ENCODE data around the gene TMOD1.
"Not testable (repeated sequence)": the region's sequence is repeated elsewhere in the genome, so short reads cannot be mapped to it uniquely, and the experiment has no call there.

TMOD1 gene

DNA sequence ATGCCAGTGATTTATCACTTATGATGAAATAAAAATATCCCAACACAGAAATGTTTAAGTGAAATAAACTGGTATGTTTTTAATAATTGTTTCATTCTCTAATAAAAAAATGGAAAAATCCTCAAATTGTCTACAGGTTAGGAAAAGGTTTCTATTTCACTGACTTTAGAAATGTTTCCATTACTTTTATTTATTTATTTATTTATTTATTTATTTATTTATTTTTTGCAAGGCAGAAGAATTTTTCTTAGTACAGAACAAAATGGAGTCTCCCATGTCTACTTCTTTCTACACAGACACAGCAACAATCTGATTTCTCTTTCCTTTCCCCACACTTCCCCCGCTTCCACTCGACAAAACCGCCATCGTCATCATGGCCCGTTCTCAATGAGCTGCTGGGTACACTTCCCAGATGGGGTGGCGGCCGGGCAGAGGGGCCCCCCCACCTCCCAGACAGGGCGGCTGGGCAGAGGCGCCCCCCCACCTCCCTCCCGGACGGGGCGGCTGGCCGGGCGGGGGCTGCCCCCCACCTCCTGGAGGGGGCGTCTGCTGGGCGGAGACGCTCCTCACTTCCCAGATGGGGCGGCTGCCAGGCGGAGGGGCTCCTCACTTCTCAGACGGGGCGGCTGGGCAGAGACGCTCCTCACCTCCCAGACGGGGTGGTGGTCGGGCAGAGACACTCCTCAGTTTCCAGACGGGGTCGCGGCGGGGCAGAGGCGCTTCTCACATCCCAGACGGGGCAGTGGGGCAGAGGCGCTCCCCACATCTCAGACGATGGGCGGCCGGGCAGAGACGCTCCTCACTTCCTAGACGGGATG is 3.7 kb upstream of the TMOD1 start:
- H3K4me3 ChIP-seq (ENCODE audit: low read length in 2 of 2); H3K27ac ChIP-seq (ENCODE audit: low read depth in 2 of 2, low read length in 2 of 2); H3K27me3 ChIP-seq (ENCODE audit: control insufficient read depth in 2 of 2, insufficient read depth in 2 of 2, low read length in 2 of 2); H3K9ac ChIP-seq (ENCODE audit: low read depth in 1 of 2, low read length in 2 of 2); H3K4me1 ChIP-seq (ENCODE audit: control insufficient read depth in 2 of 2, insufficient read depth in 2 of 2, low read length in 2 of 2); H3K9me3 ChIP-seq (ENCODE audit: control insufficient read depth in 2 of 2, low read length in 2 of 2): not testable (repeated sequence)
- H3K36me3 ChIP-seq (ENCODE audit: control insufficient read depth in 2 of 2, insufficient read depth in 2 of 2, low read length in 2 of 2): peaks cover 10 to 11% of the 10 kb centered on the region in 2 donors

- peaks cover 12 to 18% of the 10 kb centered on the region in 2 donors for H3K4me1 ChIP-seq (ENCODE audit: control insufficient read depth in 2 of 2, insufficient read depth in 2 of 2, low read length in 2 of 2)
- not testable (repeated sequence) for H3K9me3 ChIP-seq (ENCODE audit: control insufficient read depth in 2 of 2, low read length in 2 of 2); H3K36me3 ChIP-seq (ENCODE audit: control insufficient read depth in 2 of 2, insufficient read depth in 2 of 2, low read length in 2 of 2); H3K27ac ChIP-seq (ENCODE audit: low read depth in 2 of 2, low read length in 2 of 2); H3K9ac ChIP-seq (ENCODE audit: low read depth in 1 of 2, low read length in 2 of 2); H3K4me3 ChIP-seq (ENCODE audit: low read length in 2 of 2)
- H3K27me3 ChIP-seq (ENCODE audit: control insufficient read depth in 2 of 2, insufficient read depth in 2 of 2, low read length in 2 of 2): peaks cover 16 to 17% of the 10 kb centered on the region in 2 donors
These were observed 2.6 kb upstream of the TMOD1 start for GRCh38 chr9:97498846-97499245.

DNA sequence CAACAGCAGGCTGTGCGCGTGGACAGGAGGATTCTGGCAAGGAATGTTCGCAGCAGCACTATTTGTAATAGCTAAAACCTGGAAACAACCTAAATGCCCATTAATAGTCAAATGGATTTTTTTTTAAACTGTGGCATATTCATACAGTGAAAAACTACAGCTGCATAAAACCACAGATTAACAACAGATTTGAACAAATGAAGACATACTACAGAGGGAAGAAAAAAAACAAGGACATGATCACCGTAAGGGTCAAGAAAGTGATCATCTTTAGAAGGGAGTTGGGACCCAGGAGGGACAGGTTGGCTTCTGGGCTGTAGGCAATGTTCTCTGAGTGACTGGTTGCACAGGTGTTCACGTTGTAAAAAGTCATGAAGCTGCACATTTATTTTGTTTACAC is 1.2 kb upstream of the TMOD1 start:
- H3K4me3 ChIP-seq (ENCODE audit: low read length in 2 of 2): no peak overlapping the region
- peaks cover 8 to 10% of the 10 kb centered on the region in 2 donors for H3K36me3 ChIP-seq (ENCODE audit: control insufficient read depth in 2 of 2, insufficient read depth in 2 of 2, low read length in 2 of 2)
- H3K27ac ChIP-seq (ENCODE audit: low read depth in 2 of 2, low read length in 2 of 2): no peak overlapping the region
- H3K27me3 ChIP-seq (ENCODE audit: control insufficient read depth in 2 of 2, insufficient read depth in 2 of 2, low read length in 2 of 2): peaks cover 21 to 24% of the 10 kb centered on the region in 2 donors
- no peak overlapping the region for H3K9ac ChIP-seq (ENCODE audit: low read depth in 1 of 2, low read length in 2 of 2)
- no peaks in the 10 kb centered on the region for H3K9me3 ChIP-seq (ENCODE audit: control insufficient read depth in 2 of 2, low read length in 2 of 2)
- peaks cover 12 to 19% of the 10 kb centered on the region in 2 donors for H3K4me1 ChIP-seq (ENCODE audit: control insufficient read depth in 2 of 2, insufficient read depth in 2 of 2, low read length in 2 of 2)

DNA sequence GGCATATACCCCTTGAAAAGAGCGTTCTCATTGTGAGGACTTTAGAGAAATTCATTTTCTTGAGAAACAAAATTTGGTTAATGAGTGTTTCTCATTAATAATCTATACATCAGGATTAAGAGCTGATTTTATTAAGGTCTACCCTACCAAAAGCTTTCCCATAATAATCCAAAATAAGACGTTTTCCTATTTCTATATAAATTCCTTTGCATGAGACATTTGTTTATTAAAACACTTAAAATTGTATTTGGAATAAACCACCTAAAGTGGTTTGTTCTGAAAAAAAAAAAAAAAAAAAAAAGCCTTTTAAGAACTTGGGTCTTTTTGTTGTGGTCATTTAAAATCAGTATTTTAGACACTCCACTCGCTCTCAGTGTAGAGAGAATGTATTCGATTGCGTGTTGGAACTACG is 695 bp upstream of the TMOD1 start:
- peaks cover 8 to 10% of the 10 kb centered on the region in 2 donors for H3K36me3 ChIP-seq (ENCODE audit: control insufficient read depth in 2 of 2, insufficient read depth in 2 of 2, low read length in 2 of 2)

GRCh38 chr9:97501972-97502221 is 431 bp downstream of the TMOD1 start:
- peak overlapping the region in 1 of 2 donors; percentile 16 for H3K27ac ChIP-seq (ENCODE audit: low read depth in 2 of 2, low read length in 2 of 2)
- H3K9me3 ChIP-seq (ENCODE audit: control insufficient read depth in 2 of 2, low read length in 2 of 2): no peaks in the 10 kb centered on the region
- peaks cover 24 to 26% of the 10 kb centered on the region in 2 donors for H3K27me3 ChIP-seq (ENCODE audit: control insufficient read depth in 2 of 2, insufficient read depth in 2 of 2, low read length in 2 of 2)
- H3K4me3 ChIP-seq (ENCODE audit: low read length in 2 of 2): peak overlapping the region; percentile 60 to 68
- peaks cover 12 to 19% of the 10 kb centered on the region in 2 donors for H3K4me1 ChIP-seq (ENCODE audit: control insufficient read depth in 2 of 2, insufficient read depth in 2 of 2, low read length in 2 of 2)
- peak overlapping the region; percentile 41 to 48 for H3K9ac ChIP-seq (ENCODE audit: low read depth in 1 of 2, low read length in 2 of 2)
- peaks cover under 1 to 1% of the 10 kb centered on the region in 2 donors for H3K36me3 ChIP-seq (ENCODE audit: control insufficient read depth in 2 of 2, insufficient read depth in 2 of 2, low read length in 2 of 2)

More for the DNA sequence above, 695 bp upstream of the TMOD1 start:
- Histone ChIP-seq H3K27ac (ENCODE audit: low read depth in 2 of 2, low read length in 2 of 2) (no peak overlapping the region), H3K27me3 (ENCODE audit: control insufficient read depth in 2 of 2, insufficient read depth in 2 of 2, low read length in 2 of 2) (peaks cover 24 to 26% of the 10 kb centered on the region in 2 donors), H3K9me3 (ENCODE audit: control insufficient read depth in 2 of 2, low read length in 2 of 2) (no peaks in the 10 kb centered on the region), H3K9ac (ENCODE audit: low read depth in 1 of 2, low read length in 2 of 2) (peak overlapping the region in 1 of 2 donors; percentile 38), H3K4me3 (ENCODE audit: low read length in 2 of 2) (peak overlapping the region; percentile 63 to 73), H3K4me1 (ENCODE audit: control insufficient read depth in 2 of 2, insufficient read depth in 2 of 2, low read length in 2 of 2) (peaks cover 12 to 19% of the 10 kb centered on the region in 2 donors)

DNA sequence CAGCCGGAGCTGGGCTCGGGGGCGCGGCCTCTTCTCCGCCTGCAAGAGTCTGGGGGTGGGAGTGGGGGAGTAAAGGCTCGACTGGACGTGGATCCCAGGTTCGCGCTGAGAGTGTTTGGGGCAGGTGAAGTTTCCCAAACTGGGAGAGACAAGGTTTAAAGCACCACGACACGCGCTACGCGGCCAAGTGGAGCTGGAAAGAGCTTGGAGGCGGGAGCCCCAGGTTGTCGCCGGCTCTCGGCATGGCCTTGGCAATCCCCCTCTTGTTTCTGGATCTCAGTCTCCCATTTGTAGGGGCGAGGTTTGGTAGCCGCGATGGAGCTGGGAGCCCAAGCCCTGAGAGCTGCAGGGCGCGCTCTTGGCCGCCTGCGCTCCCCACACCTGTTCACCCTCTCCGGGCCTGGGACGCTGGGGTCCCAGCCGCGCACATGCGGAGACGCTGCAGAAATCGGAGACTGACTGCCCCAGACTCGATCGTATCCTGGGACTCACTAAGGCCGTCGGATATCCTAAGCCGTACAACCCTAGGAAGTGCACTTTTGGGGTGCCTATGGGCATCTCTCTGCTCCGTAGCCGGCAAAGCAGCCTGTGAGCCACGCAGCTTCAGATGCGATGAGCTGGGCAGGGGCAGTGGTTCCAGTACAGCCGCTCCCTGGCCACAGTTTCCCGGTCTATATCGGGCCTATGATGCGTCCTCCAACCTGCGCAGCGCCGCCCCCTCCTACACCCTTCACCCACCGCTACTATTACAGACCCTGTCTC is 937 bp downstream of the TMOD1 start:
- Histone ChIP-seq H3K4me3 (ENCODE audit: low read length in 2 of 2) (peak overlapping the region; percentile 60 to 68), H3K9ac (ENCODE audit: low read depth in 1 of 2, low read length in 2 of 2) (peak overlapping the region; percentile 41 to 48), H3K4me1 (ENCODE audit: control insufficient read depth in 2 of 2, insufficient read depth in 2 of 2, low read length in 2 of 2) (peaks cover 12 to 19% of the 10 kb centered on the region in 2 donors), H3K27ac (ENCODE audit: low read depth in 2 of 2, low read length in 2 of 2) (peak overlapping the region in 1 of 2 donors; percentile 16), H3K27me3 (ENCODE audit: control insufficient read depth in 2 of 2, insufficient read depth in 2 of 2, low read length in 2 of 2) (peaks cover 24 to 26% of the 10 kb centered on the region in 2 donors), H3K36me3 (ENCODE audit: control insufficient read depth in 2 of 2, insufficient read depth in 2 of 2, low read length in 2 of 2) (no peaks in the 10 kb centered on the region), H3K9me3 (ENCODE audit: control insufficient read depth in 2 of 2, low read length in 2 of 2) (no peaks in the 10 kb centered on the region)

GRCh38 chr9:97502984-97503861 is 1.8 kb downstream of the TMOD1 start:
- peaks cover 24 to 26% of the 10 kb centered on the region in 2 donors for H3K27me3 ChIP-seq (ENCODE audit: control insufficient read depth in 2 of 2, insufficient read depth in 2 of 2, low read length in 2 of 2)
- no peaks in the 10 kb centered on the region for H3K9me3 ChIP-seq (ENCODE audit: control insufficient read depth in 2 of 2, low read length in 2 of 2)
- H3K9ac ChIP-seq (ENCODE audit: low read depth in 1 of 2, low read length in 2 of 2): no peak overlapping the region
- no peaks in the 10 kb centered on the region for H3K36me3 ChIP-seq (ENCODE audit: control insufficient read depth in 2 of 2, insufficient read depth in 2 of 2, low read length in 2 of 2)
- H3K4me3 ChIP-seq (ENCODE audit: low read length in 2 of 2): peak overlapping the region; percentile 60 to 68
- no peak overlapping the region for H3K27ac ChIP-seq (ENCODE audit: low read depth in 2 of 2, low read length in 2 of 2)
- H3K4me1 ChIP-seq (ENCODE audit: control insufficient read depth in 2 of 2, insufficient read depth in 2 of 2, low read length in 2 of 2): peaks cover 12 to 19% of the 10 kb centered on the region in 2 donors

GRCh38 chr9:97503862-97504210 is 2.4 kb downstream of the TMOD1 start:
- no peaks in the 10 kb centered on the region for H3K9me3 ChIP-seq (ENCODE audit: control insufficient read depth in 2 of 2, low read length in 2 of 2)
- H3K27me3 ChIP-seq (ENCODE audit: control insufficient read depth in 2 of 2, insufficient read depth in 2 of 2, low read length in 2 of 2): peaks cover 24 to 26% of the 10 kb centered on the region in 2 donors
- H3K36me3 ChIP-seq (ENCODE audit: control insufficient read depth in 2 of 2, insufficient read depth in 2 of 2, low read length in 2 of 2): no peaks in the 10 kb centered on the region
- no peak overlapping the region for H3K9ac ChIP-seq (ENCODE audit: low read depth in 1 of 2, low read length in 2 of 2)
- no peak overlapping the region for H3K4me3 ChIP-seq (ENCODE audit: low read length in 2 of 2)
- H3K4me1 ChIP-seq (ENCODE audit: control insufficient read depth in 2 of 2, insufficient read depth in 2 of 2, low read length in 2 of 2): peaks cover 12 to 19% of the 10 kb centered on the region in 2 donors
- no peak overlapping the region for H3K27ac ChIP-seq (ENCODE audit: low read depth in 2 of 2, low read length in 2 of 2)

DNA sequence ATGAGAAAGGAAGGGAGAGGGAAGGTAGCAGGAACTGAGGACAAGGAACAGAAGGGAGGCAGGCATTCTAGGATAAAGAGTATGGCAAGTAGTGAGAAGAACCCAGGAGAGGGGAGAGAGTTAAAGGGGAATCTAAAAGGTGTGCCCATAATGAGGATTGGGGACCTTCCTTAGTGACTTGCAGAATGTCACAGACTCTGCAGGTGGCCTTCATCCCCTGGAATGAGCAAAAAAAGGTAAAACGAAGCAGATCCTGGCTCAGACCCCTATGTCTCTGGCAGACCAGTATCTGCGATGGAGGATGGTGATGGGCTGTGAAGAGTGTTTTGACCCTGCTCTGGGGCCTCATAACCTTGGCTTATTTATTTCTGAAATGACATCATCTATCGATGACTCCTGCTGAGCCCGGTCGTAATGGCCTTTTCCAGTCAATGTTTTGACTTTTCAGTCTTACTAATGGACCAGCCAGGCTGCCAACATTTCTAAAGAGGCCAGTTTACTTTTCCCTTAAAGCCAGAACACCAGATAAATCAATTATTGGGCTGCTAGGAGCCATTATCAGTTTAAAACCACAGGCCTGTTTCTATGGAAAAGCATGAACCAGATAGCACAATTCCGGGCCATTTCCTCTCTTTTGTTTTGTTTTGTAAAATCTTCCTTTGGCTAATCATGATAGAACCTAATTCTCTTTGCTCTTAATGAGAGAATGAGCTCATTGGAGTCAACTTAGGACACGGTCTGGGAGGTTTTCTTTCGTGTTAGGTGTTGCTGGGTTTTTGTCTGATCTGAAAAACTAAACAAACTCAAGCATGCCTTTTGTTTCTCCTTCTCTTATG is 3.1 kb downstream of the TMOD1 start:
- H3K9me3 ChIP-seq (ENCODE audit: control insufficient read depth in 2 of 2, low read length in 2 of 2): no peaks in the 10 kb centered on the region
- H3K27ac ChIP-seq (ENCODE audit: low read depth in 2 of 2, low read length in 2 of 2): no peak overlapping the region
- H3K9ac ChIP-seq (ENCODE audit: low read depth in 1 of 2, low read length in 2 of 2): no peak overlapping the region
- H3K36me3 ChIP-seq (ENCODE audit: control insufficient read depth in 2 of 2, insufficient read depth in 2 of 2, low read length in 2 of 2): no peaks in the 10 kb centered on the region
- H3K4me3 ChIP-seq (ENCODE audit: low read length in 2 of 2): no peak overlapping the region
- peaks cover 24 to 26% of the 10 kb centered on the region in 2 donors for H3K27me3 ChIP-seq (ENCODE audit: control insufficient read depth in 2 of 2, insufficient read depth in 2 of 2, low read length in 2 of 2)
- H3K4me1 ChIP-seq (ENCODE audit: control insufficient read depth in 2 of 2, insufficient read depth in 2 of 2, low read length in 2 of 2): peaks cover 12 to 19% of the 10 kb centered on the region in 2 donors

All from mucosa of rectum (tissue), 2 donors.